ENCODE measurements around the gene BRSK2.
"Not testable (repeated sequence)": the region's sequence is repeated elsewhere in the genome, so short reads cannot be mapped to it uniquely, and the experiment has no call there.

BRSK2 gene

GRCh38 chr11:1354125-1354938 is 35.4 kb upstream of the BRSK2 start:
- DNase-seq = no peak

- no peak for DNase-seq
Observed at GRCh38 chr11:1356007-1356435, 33.7 kb upstream of the BRSK2 start.

DNA sequence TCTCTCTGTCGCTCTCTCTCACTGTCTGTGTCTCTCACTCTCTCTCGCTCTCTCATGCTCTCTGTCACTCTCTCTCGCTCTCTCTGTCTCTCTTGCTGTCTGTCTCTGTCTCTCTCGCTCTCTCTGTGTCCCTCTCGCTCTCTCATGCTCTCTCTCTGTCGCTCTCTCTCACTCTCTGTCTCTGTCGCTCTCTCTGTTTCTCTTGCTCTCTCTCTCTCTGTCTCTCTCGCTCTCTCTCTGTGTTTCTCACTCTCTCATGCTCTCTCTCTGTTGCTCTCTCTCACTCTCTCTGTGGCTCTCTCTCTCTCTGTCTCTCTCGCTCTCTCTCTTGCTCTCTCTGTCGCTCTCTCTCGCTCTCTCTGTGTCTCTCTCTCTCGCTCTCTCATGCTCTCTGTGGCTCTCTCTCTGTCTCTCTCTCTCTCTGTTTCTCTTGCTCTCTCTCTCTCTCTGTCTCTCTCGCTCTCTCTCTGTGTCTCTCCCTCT is 33.2 kb upstream of the BRSK2 start:
- no peak for DNase-seq

- no peak for DNase-seq
Observed at GRCh38 chr11:1358286-1358685, 31.4 kb upstream of the BRSK2 start.

- DNase-seq = not testable (repeated sequence)
Observed at GRCh38 chr11:1358931-1359330, 30.8 kb upstream of the BRSK2 start.

DNA sequence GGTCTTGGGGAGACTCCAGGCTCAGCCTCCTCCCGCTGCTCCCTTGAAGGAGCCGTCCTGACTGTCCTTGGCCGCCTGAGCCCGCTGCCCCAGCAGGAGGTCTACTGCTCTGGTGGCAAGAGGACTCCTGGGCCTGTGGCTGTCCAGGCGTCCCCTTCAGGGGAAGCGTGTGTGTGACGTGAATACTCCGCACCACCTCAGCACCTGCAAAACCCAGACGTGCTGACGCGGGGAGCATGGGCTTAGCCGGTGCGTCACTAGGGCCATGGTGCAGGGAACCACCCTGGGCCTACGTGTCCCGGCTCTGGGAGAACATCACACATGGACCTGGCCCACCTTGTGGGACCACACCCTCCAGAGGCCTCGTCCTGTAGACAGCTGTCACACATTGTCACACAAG is 30.2 kb upstream of the BRSK2 start:
- no peak for DNase-seq

DNA sequence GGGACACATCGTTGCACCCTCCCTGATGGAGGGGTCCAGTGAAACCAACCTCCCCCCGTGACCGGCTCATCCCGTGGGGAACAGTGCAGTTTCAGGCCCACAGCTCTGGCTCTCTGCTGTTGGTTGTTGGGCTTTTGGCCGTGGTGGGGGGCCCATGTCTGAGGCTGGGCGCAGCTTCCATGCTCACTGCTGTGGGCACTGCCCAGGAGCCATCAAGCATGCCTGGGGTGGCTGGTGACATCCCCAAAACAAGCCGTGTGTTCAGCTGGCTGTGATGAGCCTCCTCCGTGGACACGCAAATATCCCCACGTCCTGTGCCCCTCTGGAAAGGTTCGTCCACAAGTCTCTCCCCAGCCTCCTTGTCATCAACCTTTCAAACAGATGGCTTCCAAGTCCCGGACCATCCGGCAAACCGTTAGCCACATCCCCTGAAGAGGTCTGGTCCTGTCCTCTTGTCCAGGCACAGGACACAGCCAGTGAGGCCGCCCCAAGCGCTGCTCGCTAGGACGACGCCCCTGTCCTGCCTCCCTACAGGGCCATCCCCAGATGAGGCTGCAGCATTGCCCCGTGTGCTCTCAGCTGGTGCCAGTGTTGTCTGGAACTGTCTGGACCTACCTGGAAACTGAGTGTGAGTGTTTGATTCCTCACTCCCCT is 29.4 kb upstream of the BRSK2 start:
- DNase-seq = no peak

- no peak for DNase-seq
Observed at GRCh38 chr11:1360835-1361357, 28.8 kb upstream of the BRSK2 start.

DNA sequence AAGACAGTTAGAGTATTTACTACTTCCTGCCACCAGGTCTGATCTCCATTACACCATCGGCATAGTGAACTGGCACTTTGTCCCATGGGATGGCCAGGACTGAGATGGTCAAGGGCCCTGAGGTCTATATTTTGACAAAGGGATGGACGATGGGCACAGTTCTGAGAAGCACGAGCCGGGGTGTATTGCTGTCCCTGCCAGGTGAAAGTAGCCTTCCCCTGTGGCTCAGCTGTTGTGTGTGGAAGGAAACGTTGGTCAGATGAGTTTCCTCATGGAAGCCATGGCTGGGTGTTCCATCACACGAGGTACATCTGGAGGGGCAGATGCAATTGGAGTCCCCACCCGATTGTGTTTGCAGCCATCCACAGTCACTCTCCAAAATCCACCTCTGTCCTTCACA is 27.9 kb upstream of the BRSK2 start:
- no peak for DNase-seq

GRCh38 chr11:1367721-1368120 is 22.0 kb upstream of the BRSK2 start:
- DNase-seq = no peak

- DNase-seq = no peak
Observed at GRCh38 chr11:1368216-1368615, 21.5 kb upstream of the BRSK2 start.

DNA sequence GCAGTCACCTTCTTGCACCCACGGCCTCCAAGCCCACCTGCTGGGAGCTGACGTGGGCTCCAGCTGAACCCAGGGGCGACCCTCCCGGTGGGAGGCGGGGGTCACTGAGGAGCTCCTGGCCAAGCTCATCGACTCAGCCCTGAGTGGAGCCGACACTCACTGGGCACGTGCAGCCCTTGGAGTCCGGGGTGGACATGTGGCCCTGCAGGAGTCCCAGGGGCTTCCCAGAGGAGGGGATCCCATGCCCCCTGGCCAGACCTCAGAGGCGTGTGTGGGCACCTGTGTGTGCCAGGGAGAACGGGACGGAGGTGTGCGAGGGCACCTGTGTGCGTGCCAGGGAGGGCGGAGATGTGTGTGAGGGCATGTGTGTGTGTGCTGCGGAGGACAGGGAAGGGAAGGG is 20.8 kb upstream of the BRSK2 start:
- DNase-seq = no peak

- DNase-seq = no peak
Observed at GRCh38 chr11:1369371-1370005, 20.2 kb upstream of the BRSK2 start.

DNA sequence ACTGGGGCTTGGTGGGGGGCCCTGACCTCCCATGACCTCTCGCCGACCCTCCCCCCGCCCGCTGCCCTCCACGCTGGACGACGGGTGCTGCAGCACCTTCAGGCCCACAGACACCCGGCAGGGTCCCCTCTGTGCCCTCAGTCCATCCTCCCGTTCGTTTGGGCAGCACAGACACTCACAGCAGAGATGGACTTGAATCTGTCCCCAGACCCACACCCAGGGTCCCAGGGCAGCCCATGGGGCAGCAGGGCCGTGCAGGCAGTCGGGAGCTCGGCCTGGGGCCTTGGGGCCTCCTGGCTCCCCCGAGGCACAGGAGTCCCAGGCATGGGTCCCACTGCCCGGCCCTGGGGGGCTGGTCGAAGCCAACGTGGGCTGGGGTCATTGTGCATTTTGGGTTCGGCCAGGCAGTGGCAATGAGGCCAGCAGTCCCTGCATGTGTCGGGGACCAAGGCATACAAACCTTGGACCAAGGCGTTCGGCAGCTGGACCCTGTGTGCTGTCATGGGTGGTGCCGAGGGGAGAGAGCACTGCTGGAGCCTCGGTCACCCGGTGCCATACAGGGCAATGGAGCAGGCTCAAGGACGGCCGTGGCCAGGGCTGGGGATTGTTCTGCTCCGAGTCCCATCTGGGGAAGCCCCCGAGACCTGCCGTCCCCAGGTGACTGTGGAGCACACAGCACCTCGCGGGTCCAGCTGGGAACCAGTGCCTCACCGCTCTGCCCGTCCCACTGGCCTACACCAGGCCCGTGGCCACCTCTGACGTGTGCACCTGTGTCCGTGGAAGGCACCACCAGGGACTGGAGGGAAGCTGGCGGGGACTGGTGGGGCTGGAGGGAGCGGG is 19.3 kb upstream of the BRSK2 start:
- DNase-seq = no peak

DNA sequence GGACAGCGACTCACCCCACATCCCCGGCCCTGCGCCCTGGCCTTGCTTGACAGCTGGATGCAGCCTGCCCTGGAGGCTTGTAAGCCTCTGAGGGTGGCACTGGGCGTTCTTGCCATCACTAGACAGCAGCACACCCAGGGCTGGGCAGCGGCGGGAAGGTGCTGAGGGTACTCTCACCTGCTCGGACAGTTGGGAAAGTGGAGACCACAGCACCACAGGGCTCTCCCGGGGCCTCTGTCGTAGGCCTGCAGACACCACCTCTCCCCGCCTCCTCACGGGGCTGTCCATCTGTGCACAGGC is 18.8 kb upstream of the BRSK2 start:
- no peak for DNase-seq

- no peak for DNase-seq
Observed at GRCh38 chr11:1371377-1371776, 18.4 kb upstream of the BRSK2 start.

DNA sequence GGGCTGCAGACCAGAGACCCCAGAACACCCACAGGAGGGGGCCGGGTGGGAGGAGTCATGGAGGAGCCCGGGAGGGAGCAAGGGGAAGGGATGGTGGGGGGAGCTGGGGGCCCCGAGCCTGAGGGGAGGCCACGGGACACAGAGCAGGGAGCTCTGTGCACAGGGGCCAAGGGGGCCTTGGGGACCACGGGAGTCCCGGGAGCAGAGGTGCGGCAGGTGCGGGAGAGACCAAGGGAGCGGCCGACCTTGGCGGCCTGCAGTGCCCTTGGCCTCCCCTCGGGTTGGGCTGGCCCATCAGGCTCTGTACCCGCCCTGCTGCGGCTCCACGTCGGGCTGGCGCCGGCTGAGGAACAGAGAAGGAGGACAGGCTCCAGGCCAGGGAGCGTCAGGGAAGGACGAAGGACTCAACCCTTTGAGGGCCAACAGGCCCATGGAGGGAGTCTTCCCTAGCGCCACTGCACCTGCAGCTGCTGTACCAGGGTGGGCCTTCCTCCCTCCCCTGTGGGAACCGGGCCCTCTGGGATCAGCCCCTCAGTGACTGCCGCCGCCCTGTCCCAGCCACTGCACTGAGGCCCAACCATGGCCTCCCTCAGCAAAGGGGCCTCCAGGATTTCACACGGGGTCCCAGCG is 17.8 kb upstream of the BRSK2 start:
- no peak for DNase-seq

DNA sequence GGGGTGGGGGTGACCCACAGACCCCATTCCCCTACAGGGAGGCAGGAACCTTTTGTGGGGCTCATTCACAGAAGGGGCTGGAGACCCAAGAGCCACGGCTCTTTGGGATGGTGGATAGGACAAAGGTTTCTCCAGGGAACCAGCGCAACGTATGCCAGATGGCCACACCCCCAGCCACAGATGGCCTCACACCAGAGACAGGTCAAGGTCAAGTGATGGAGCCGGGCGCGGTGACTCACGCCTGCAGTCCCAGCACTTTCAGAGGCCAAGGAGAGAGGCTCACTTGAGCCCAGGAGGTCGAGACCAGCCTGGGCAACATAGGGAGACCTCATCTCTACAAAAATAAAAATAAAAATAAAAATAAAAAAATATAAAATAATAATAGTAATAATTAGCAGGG is 17.1 kb upstream of the BRSK2 start:
- DNase-seq = no peak

- DNase-seq = no peak
Observed at GRCh38 chr11:1373536-1374214, 16.1 kb upstream of the BRSK2 start.

DNA sequence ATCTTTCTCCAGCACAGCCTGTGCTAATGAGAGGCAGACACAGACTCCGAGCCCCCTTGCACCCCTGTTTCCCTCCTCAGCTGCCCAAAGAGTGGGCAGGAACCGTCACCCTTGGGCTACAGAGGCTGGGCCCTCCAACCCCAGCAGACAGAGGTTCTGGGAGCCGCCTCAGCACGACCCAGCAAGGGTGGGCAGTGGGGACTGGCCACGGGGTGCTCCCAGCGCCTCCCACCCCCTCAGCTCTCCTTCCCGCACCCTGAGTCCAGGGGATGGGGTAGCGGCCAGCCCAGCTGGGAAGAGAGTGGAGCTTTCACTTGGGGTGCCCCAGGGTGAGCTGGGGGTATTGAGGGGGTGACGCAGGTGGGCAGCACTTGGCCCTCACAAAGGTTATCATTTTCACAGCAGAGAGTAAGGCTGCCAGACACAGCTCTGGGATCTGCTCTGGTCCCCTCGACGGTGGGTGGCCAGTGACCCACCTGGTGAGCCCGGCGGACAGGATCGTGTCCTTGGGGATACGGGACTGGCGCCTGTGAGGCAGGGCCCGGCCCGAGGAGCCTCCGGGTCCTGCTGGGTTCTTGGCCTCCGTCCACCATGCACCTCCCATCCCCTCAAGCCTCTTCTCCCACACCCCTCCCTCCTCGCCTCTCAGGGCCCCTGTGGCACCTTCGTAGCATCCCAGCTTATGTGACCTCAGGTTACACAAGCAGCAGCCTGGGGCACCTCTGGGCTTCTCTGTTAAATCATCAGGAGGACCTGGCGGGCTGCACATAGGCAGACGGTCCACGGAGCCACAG is 14.4 kb upstream of the BRSK2 start:
- no peak for DNase-seq

DNA sequence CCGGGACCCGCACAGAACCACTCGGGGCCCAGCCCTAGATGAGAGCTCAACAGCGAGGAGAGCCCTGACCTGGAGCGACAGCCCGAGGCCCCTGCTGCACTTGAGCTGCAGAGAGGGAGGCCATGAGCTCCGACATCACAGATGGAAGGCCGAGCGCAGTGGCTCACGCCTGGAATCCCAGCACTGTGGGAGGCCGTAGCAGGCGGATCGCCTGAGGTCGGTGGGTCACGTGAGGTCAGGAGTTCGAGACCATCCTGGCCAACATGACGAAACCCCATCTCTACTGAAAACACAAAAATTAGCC is 13.8 kb upstream of the BRSK2 start:
- no peak for DNase-seq
